ENCODE results near the gene SCYL1.
"Not testable (repeated sequence)": the region's sequence is repeated elsewhere in the genome, so short reads cannot be mapped to it uniquely, and the experiment has no call there.

Gene SCYL1

GRCh38 chr11:65505466-65506289 is 19.2 kb upstream of the SCYL1 start:
- no peak for DNase-seq (ENCODE audit: low read depth in 2 of 2)

DNA sequence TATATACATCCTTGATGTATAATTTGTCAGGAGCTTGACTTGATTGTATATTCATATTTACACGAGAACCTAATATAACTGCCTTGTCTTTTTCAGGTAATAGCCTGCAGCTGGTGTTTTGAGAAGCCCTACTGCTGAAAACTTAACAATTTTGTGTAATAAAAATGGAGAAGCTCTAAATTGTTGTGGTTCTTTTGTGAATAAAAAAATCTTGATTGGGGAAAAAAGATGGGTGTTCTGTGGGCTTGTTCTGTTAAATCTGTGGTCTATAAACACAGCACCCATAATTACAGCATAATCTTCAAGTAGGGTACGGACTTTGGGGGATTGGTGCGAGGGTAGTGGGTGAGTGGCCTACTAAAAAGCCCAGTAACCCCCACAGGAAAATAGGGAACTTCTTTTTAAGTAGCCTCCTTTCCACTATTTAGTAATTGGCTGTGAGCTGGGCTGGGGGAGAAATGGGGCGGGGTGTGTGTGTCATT is 18.6 kb upstream of the SCYL1 start:
- no peak for DNase-seq (ENCODE audit: low read depth in 2 of 2)

DNA sequence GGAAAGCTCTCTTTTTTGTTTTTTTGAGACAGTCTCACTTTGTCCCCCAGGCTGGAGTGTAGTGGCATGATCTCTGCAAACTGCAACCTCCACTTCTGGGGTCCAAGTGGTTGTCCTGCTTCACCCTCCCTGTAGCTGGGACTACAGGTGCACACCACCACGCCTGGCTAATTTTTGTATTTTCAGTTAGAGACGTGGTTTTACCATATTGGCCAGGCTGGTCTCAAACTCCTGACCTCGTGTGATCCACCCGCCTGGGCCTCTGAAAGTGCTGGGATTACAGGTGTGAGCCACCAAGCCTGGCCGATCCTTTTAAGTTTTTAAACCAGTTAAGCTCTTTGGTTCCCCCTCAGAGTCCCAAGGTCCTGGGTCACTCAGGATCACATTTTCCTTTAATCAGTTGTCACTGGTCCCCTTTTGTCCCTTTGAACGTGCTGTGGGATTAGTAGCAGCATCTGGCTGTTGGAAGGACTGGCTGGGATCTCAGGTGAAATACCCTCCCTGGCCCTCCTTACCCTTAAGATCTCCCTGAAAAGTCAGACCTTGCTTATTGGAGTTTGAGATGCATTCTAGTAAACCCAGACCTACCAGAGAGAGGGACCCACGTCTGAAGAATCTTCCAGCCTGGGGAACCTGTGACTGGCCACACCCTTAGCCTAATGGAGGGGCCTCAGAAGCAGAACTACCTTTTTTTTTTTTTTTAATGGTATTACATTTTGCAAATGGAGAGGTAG is 17.9 kb upstream of the SCYL1 start:
- DNase-seq (ENCODE audit: low read depth in 2 of 2): no peak

- DNase-seq (ENCODE audit: low read depth in 2 of 2): not testable (repeated sequence)
Observed at GRCh38 chr11:65512311-65512710, 12.6 kb upstream of the SCYL1 start.

DNA sequence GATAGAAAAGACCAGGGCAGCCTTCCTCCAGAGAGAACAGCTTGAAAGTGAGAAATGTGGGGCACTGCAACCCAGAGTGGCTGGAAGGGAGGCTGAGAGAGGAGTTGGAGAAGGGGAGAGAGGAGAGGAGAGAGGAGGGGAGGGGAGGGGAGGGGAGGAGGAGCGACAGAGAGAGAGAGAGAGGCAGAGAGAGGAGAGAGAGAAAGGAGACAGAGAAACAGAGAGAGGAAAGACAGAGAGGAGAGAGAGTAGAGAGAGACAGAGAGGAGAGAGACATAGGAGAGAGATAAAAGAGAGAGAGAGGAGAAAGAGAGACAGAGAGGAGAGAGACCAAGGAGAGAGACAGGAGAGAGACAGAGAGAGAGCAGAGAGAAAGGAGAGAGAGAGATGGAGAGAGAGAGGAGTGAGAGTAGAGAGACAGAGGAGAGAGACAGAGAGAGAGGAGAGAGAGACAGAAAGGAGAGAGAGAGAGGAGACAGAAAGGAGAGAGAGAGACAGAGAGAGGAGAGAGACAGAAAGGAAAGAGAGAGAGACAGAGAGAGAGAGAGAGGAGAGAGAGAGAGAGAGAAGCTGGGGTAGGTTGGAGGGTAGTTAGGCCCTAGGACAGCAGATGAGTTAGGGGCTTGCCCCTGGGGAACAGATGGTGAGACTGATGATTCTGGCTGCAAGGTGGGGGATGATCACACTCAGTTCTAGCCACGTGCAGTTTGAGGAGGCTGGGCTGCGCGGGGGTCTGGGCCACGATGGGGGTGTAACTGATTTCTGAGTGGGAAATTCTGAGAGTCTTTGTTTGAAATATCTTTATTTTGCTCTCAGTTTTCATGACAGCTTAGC is 8.5 kb upstream of the SCYL1 start:
- DNase-seq (ENCODE audit: low read depth in 2 of 2): no peak

DNA sequence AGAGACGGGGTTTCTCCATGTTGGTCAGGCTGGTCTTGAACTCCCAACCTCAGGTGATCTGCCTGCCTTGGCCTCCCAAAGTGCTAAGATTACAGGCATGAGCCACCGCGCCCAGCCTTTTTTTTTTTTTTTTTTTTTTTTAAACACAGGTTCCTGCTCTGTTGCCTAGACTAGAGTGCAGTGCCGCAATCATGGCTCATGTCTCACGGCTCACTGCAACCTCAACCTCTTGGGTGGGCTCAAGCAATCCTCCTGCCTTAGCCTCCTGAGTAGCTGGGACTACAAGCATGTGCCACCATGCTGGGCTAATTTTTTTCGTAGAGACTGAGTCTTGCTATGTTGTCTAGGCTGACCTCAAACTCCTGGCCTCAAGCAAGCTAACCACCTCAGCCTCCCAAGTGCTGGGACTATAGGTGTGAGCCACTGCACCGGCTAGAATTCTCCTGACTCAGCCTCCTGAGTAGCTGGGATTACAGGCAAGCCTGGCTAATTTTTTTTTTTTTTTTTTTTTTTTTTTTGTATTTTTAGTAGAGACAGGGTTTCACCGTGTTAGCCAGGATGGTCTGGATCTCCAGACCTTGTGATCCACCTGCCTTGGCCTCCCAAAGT is 5.8 kb upstream of the SCYL1 start:
- not testable (repeated sequence) for DNase-seq (ENCODE audit: low read depth in 2 of 2)

DNA sequence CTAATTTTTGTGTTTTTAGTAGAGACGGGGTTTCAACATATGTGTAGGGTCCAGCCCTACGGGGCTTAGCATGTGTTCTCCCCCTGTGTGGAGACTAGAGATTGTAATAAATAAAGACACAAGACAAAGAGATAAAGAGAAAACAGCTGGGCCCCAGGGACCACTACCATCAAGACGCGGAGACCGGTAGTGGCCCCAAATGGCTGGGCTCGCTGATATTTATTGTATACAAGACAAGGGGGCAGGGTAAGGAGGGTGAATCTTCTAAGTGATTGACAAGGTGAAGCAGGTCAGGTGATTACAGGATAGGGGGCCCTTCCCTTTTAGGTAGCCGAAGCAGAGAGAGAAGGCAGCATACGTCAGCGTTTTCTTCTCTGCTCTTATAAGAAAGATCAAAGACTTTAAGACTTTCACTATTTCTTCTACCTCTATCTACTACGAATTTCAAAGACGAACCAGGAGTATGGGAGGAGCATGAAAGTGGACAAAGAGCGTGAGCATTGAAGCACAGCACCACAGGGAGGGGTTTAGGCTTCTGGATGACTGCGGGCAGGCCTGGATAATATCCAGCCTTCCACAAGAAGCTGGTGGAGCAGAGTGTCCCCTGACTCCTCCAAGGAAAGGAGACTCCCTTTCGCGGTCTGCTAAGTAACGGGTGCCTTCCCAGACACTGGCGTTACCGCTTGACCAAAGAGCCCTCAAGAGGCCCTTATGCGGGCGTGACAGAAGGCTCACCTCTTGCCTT is 2.9 kb upstream of the SCYL1 start:
- not testable (repeated sequence) for DNase-seq (ENCODE audit: low read depth in 2 of 2)

DNA sequence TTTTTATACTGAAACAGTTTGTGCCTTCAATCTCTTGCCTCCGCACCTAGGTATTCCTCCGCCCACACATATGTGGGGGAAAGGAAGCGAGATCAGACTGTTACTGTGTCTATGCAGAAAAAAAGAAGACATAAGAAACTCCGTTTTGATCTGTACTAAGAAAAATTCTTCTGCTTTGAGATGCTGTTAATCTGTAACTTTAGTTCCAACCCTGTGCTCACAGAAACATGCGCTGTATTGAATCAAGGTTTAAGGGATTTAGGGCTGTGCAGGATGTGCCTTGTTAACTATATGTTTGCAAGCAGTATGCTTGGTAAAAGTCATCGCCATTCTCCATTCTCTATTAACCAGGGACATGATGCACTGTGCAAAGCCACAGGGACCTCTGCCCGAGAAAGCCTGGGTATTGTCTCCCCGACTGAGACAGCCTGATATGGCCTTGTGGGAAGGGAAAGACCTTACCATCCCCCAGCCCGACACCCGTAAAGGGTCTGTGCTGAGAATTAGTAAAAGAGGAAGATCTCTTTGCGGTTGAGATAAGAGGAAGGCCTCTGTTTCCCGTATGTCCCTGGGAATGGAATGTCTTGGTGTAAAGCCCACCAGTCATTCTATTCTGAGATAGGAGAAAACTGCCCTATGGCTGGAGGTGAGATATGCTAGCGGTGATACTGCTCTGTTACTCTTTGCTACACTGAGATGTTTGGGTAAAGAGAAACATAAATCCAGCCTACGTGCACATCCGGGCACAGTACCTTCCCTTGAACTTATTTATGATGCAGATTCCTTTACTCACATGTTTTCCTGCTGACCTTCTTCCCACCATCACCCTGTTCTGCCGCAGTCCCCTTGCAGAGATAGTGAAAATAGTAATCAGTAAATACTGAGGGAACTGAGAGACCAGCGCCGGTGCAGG is 1.9 kb upstream of the SCYL1 start:
- DNase-seq (ENCODE audit: low read depth in 2 of 2): not testable (repeated sequence)

DNA sequence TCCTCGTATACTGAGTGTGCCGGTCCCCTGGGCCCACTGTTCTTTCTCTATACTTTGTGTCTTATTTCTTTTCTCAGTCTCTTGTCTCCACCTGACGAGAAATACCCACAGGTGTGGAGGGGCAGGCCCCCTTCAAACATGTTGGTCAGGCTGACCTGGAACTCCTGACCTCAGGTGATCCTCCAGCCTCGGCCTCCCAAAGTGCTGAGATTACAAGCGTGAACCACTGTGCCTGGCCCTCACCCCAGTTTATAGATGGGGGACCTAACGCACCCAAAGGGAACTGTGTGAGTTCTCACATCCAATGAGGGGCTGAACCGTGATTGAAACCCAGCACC is 1.3 kb upstream of the SCYL1 start:
- DNase-seq (ENCODE audit: low read depth in 2 of 2): not testable (repeated sequence)

GRCh38 chr11:65524014-65524740 is 706 bp upstream of the SCYL1 start:
- DNase-seq (ENCODE audit: low read depth in 2 of 2): no peak

- DNase-seq (ENCODE audit: low read depth in 2 of 2): no peak
Observed at GRCh38 chr11:65525546-65526480, 930 bp downstream of the SCYL1 start.

- DNase-seq (ENCODE audit: low read depth in 2 of 2): no peak
Observed at GRCh38 chr11:65526744-65527143, 1.9 kb downstream of the SCYL1 start.

DNA sequence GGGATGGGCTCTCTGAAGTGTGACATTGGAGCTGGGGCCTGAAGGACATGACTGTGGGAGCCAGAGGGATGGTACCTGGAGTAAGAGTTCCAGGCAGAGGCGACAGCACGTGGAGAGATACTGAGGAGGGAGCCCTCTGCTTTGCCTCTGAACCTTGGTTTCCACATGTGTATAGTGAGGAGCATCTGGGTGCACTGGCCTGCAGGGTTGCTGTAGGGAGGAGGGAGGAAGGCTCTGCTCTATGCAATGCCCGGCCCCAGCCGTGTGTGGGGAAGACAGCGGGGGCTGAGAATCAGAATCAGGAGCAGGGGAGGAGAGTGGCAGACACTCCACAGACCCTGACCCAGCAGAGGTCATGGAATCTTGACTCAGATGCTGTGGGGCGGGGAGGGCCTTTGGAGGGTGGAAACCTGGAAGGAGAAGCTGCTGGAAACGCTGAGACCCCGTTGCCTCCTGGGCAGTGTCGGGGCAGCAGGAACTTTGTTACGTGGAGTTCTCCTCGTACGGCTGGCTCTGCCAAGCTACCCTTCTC is 4.0 kb downstream of the SCYL1 start:
- DNase-seq (ENCODE audit: low read depth in 2 of 2): no peak

GRCh38 chr11:65529475-65530156 is 4.7 kb downstream of the SCYL1 start:
- no peak for DNase-seq (ENCODE audit: low read depth in 2 of 2)

DNA sequence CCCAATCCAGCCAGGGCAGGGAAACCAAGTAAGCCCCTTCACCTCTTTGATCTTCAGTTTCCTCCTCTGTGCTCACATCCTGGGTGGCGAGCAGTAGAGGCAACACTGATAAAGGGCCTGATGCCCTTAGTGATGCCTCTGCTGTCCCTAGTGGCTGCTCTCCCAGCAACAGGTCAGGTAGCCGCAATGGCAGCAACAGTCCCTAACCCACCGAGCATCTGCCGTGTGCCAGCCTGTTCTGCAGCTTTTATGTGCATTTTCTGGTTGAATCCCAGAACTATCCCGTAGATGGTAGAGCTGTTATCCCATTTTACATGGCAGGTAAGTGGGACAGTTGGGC is 5.2 kb downstream of the SCYL1 start:
- no peak for DNase-seq (ENCODE audit: low read depth in 2 of 2)

GRCh38 chr11:65532388-65533064 is 7.6 kb downstream of the SCYL1 start:
- DNase-seq (ENCODE audit: low read depth in 2 of 2): no peak

DNA sequence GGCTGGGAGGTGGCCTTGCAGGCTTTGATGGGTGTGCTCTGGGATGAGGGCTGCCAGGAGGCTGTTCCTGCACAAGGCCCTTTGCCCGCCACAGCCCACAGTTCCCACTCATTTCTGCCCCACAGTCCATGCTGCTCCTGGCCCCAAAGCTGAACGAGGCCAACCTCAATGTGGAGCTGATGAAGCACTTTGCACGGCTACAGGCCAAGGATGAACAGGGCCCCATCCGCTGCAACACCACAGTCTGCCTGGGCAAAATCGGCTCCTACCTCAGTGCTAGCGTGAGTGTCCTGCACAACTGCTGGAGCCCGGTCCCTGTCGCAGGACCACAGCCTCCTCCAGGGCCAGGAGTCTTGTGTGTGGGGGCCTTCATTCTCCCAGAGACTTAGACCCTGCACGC is 10.2 kb downstream of the SCYL1 start:
- no peak for DNase-seq (ENCODE audit: low read depth in 2 of 2)

All from stimulated activated CD8-positive, alpha-beta memory T cell treated with anti-CD3 and anti-CD28 coated beads, Interleukin-7, amount 100 ng/mL, for 1 hour (primary cell).